Measurements from ENCODE around the gene SBF2.
A peak's percentile ranks its signal among the peaks of the same experiment; 100 is the strongest.

The SBF2 gene

DNA sequence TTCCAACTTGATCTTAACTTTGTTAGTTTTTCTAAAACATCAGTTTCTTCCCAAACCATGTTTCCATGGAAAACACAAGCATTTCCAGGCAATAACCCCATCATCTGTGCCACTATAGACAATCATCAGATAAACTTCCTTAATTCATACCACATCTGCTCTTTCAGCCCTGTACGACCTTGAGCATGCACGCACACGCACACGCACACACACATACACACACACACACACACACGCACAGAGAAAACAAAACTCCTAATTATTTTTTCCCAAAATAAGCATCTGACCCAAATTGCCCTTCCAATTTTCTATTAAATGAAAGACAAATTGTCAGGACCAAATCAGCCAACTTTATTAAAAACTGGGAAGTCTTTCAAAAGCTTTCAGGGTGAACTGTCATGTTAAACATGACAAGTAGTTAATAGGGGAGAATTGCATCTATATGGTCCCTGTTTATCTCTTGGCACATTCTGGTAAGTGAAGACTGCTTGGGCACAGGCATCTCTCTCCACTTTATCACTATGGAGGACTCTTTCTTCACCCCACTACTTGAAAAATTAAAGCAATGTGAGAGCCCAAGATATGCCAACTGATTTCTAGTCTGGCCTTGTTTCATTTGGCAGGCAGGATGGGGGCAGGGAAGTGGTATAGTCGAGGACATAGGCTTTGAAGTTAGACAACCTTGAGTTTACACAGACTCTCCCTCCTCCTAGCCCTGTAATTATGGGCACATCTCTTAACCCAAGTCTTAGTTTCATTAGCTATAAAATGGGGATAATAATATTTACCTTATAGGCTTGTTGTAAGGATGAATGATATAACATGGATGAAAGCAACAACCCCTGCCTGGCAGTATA is 25.9 kb upstream of the SBF2 start:
- no peak for TF ChIP-seq EZH2phosphoT487 (conservative IDR thresholded peaks at IDR 0.05; ENCODE audit: low read length)
- TF ChIP-seq, protein P1, sequence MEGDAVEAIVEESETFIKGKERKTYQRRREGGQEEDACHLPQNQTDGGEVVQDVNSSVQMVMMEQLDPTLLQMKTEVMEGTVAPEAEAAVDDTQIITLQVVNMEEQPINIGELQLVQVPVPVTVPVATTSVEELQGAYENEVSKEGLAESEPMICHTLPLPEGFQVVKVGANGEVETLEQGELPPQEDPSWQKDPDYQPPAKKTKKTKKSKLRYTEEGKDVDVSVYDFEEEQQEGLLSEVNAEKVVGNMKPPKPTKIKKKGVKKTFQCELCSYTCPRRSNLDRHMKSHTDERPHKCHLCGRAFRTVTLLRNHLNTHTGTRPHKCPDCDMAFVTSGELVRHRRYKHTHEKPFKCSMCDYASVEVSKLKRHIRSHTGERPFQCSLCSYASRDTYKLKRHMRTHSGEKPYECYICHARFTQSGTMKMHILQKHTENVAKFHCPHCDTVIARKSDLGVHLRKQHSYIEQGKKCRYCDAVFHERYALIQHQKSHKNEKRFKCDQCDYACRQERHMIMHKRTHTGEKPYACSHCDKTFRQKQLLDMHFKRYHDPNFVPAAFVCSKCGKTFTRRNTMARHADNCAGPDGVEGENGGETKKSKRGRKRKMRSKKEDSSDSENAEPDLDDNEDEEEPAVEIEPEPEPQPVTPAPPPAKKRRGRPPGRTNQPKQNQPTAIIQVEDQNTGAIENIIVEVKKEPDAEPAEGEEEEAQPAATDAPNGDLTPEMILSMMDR (IDR thresholded peaks at IDR 0.05; ENCODE audit: insufficient read depth, low read length, poor library complexity, severe bottlenecking) = no peak
- H3K27me3 ChIP-seq (ENCODE audit: low read length) = no peaks in the 10 kb centered on the region
- no peak overlapping the region for H3K4me3 ChIP-seq (ENCODE audit: insufficient read depth, low read length, poor library complexity, severe bottlenecking)
- no peak overlapping the region for H3K9ac ChIP-seq (ENCODE audit: low read length)
- H3K27ac ChIP-seq (ENCODE audit: low read depth, low read length) = no peak overlapping the region
- no peaks in the 10 kb centered on the region for H4K20me1 ChIP-seq (ENCODE audit: low read depth, low read length)
- no peaks in the 10 kb centered on the region for H3K9me2 ChIP-seq (replicated peaks; ENCODE audit: insufficient read depth, low read length)
- H3K4me2 ChIP-seq (ENCODE audit: low read depth, low read length, poor library complexity, severe bottlenecking) = no peak overlapping the region
- no peaks in the 10 kb centered on the region for H3K79me2 ChIP-seq (ENCODE audit: insufficient read depth, low read length)
- no peaks in the 10 kb centered on the region for H3K9me3 ChIP-seq (ENCODE audit: insufficient read depth, low read length)
- no peaks in the 10 kb centered on the region for H3F3A ChIP-seq (ENCODE audit: insufficient read depth)
- no peaks in the 10 kb centered on the region for H3K36me3 ChIP-seq (ENCODE audit: low read length)
- no peak overlapping the region for H2AFZ ChIP-seq (ENCODE audit: low read depth, low read length, severe bottlenecking)

DNA sequence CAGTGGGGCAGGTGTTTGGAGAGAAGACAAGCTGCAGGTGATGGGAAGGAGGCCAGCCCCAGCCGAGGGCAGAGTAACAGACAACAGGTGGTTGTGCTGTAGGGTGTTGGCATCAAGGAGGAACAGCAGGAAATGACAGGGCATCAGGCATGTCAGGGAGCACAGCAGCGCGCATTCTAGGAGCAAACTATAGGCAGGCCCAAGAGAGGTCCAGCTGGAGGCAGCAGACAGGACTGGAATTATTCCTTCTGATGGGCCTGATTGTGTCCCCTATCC is 24.4 kb upstream of the SBF2 start:
- no peak overlapping the region for H3K4me3 ChIP-seq (ENCODE audit: insufficient read depth, low read length, poor library complexity, severe bottlenecking)
- no peaks in the 10 kb centered on the region for H3K9me2 ChIP-seq (replicated peaks; ENCODE audit: insufficient read depth, low read length)
- no peak for TF ChIP-seq EZH2phosphoT487 (conservative IDR thresholded peaks at IDR 0.05; ENCODE audit: low read length)
- TF ChIP-seq, protein P1 (IDR thresholded peaks at IDR 0.05; ENCODE audit: insufficient read depth, low read length, poor library complexity, severe bottlenecking) = no peak
- no peaks in the 10 kb centered on the region for H3K79me2 ChIP-seq (ENCODE audit: insufficient read depth, low read length)
- no peak overlapping the region for H3K9ac ChIP-seq (ENCODE audit: low read length)
- no peaks in the 10 kb centered on the region for H4K20me1 ChIP-seq (ENCODE audit: low read depth, low read length)
- H3K27me3 ChIP-seq (ENCODE audit: low read length) = no peaks in the 10 kb centered on the region
- H2AFZ ChIP-seq (ENCODE audit: low read depth, low read length, severe bottlenecking) = no peak overlapping the region
- no peaks in the 10 kb centered on the region for H3K36me3 ChIP-seq (ENCODE audit: low read length)
- peak overlapping the region; percentile 5 for H3K4me2 ChIP-seq (ENCODE audit: low read depth, low read length, poor library complexity, severe bottlenecking)
- H3F3A ChIP-seq (ENCODE audit: insufficient read depth) = no peaks in the 10 kb centered on the region
- H3K27ac ChIP-seq (ENCODE audit: low read depth, low read length) = peak overlapping the region; percentile 16
- no peaks in the 10 kb centered on the region for H3K9me3 ChIP-seq (ENCODE audit: insufficient read depth, low read length)

GRCh38 chr11:10317776-10318526 is 23.9 kb upstream of the SBF2 start:
- Histone ChIP-seq H3K4me2 (ENCODE audit: low read depth, low read length, poor library complexity, severe bottlenecking) (peak overlapping the region; percentile 5), H4K20me1 (ENCODE audit: low read depth, low read length) (no peaks in the 10 kb centered on the region), H3K36me3 (ENCODE audit: low read length) (no peaks in the 10 kb centered on the region), H3K4me3 (ENCODE audit: insufficient read depth, low read length, poor library complexity, severe bottlenecking) (no peak overlapping the region), H3K79me2 (ENCODE audit: insufficient read depth, low read length) (no peaks in the 10 kb centered on the region), H3K9me3 (ENCODE audit: insufficient read depth, low read length) (no peaks in the 10 kb centered on the region), H3K27ac (ENCODE audit: low read depth, low read length) (peak overlapping the region; percentile 16), H3K9ac (ENCODE audit: low read length) (no peak overlapping the region), H3K27me3 (ENCODE audit: low read length) (no peaks in the 10 kb centered on the region), H2AFZ (ENCODE audit: low read depth, low read length, severe bottlenecking) (no peak overlapping the region), H3F3A (ENCODE audit: insufficient read depth) (no peaks in the 10 kb centered on the region), H3K9me2 (replicated peaks; ENCODE audit: insufficient read depth, low read length) (no peaks in the 10 kb centered on the region)
- TF ChIP-seq, protein P1 (IDR thresholded peaks at IDR 0.05; ENCODE audit: insufficient read depth, low read length, poor library complexity, severe bottlenecking) = no peak
- TF ChIP-seq EZH2phosphoT487 (conservative IDR thresholded peaks at IDR 0.05; ENCODE audit: low read length) = no peak

All from SU-DHL-6 (cell line).